Parathyroid adenoma (tissue), 2 donors: ENCODE data around the gene DICER1.

ENCODE experiments used
- H2AFZ ChIP-seq: fragments of 300-600 bp; sonication (generic); one replicate; pipeline ENCODE4 v1.7.0; 2017; ENCODE audit warnings: antibody characterized with exemption, mild to moderate bottlenecking
- H3K27ac ChIP-seq: fragments of 300-600 bp; sonication (generic); one replicate; pipeline ENCODE4 v1.7.0; 2017
- H3K27me3 ChIP-seq: fragments of 300-600 bp; sonication (generic); one replicate; pipeline ENCODE4 v1.7.0; 2017; ENCODE audit warnings: low read length; ENCODE audit not compliant: control insufficient read depth, insufficient read depth
- H3K36me3 ChIP-seq: fragments of 300-600 bp; sonication (generic); one replicate; pipeline ENCODE4 v1.7.0; 2017; ENCODE audit warnings: low read length; ENCODE audit not compliant: control insufficient read depth, insufficient read depth
- H3K4me1 ChIP-seq: fragments of 300-600 bp; sonication (generic); one replicate; pipeline ENCODE4 v1.7.0; 2017; ENCODE audit warnings: control low read depth
- H3K4me2 ChIP-seq: fragments of 300-600 bp; sonication (generic); one replicate; pipeline ENCODE4 v1.7.0; 2017; ENCODE audit warnings: low read length
- H3K4me3 ChIP-seq: fragments of 300-600 bp; sonication (generic); one replicate; pipeline ENCODE4 v1.7.0; 2017; ENCODE audit warnings: low read depth, low read length
- H3K79me2 ChIP-seq: fragments of 300-600 bp; sonication (generic); one replicate; pipeline ENCODE4 v1.7.0; 2017; ENCODE audit warnings: control low read depth
- H3K9ac ChIP-seq: fragments of 300-600 bp; sonication (generic); one replicate; pipeline ENCODE4 v1.7.0; 2017; ENCODE audit warnings: mild to moderate bottlenecking
- H3K9me3 ChIP-seq: fragments of 300-600 bp; sonication (generic); one replicate; pipeline ENCODE4 v1.7.0; 2017; ENCODE audit warnings: low read length; ENCODE audit not compliant: control insufficient read depth
- CTCF ChIP-seq: fragments of 300-600 bp; sonication (generic); IDR thresholded peaks from one replicate; pipeline ENCODE4 v1.7.0; 2017; ENCODE audit warnings: antibody characterized with exemption, mild to moderate bottlenecking
- donor health status: primary hyperparathyroidism.

The DICER1 gene

GRCh38 chr14:95196268-95196667 lies 38.9 kb upstream of the DICER1 start:
- no peaks in the 10 kb centered on the region for H3K79me2 ChIP-seq
- H3K36me3 ChIP-seq = no peaks in the 10 kb centered on the region
- no peak overlapping the region for H2AFZ ChIP-seq
- no peak overlapping the region for H3K9ac ChIP-seq
- H3K4me3 ChIP-seq = no peak overlapping the region
- H3K27me3 ChIP-seq = no peaks in the 10 kb centered on the region
- H3K4me1 ChIP-seq = no peaks in the 10 kb centered on the region
- no peak overlapping the region for H3K27ac ChIP-seq
- peak; percentile 33 for TF ChIP-seq CTCF
- H3K4me2 ChIP-seq = no peak overlapping the region
- no peaks in the 10 kb centered on the region for H3K9me3 ChIP-seq

- no peak overlapping the region for H3K27ac ChIP-seq
- H3K27me3 ChIP-seq = no peaks in the 10 kb centered on the region
- no peaks in the 10 kb centered on the region for H3K9me3 ChIP-seq
- no peak for TF ChIP-seq CTCF
- H3K4me1 ChIP-seq = no peaks in the 10 kb centered on the region
- no peaks in the 10 kb centered on the region for H3K36me3 ChIP-seq
- H3K9ac ChIP-seq = no peak overlapping the region
- H3K4me3 ChIP-seq = no peak overlapping the region
- no peaks in the 10 kb centered on the region for H3K79me2 ChIP-seq
- no peak overlapping the region for H2AFZ ChIP-seq
- H3K4me2 ChIP-seq = no peak overlapping the region
Observed at GRCh38 chr14:95195031-95195430, 37.7 kb upstream of the DICER1 start.

GRCh38 chr14:95193081-95193480 lies 35.8 kb upstream of the DICER1 start:
- H3K9ac ChIP-seq = no peak overlapping the region
- H3K79me2 ChIP-seq = no peaks in the 10 kb centered on the region
- no peaks in the 10 kb centered on the region for H3K4me1 ChIP-seq
- no peaks in the 10 kb centered on the region for H3K27me3 ChIP-seq
- no peak overlapping the region for H3K27ac ChIP-seq
- TF ChIP-seq CTCF = no peak
- H3K4me3 ChIP-seq = no peak overlapping the region
- H3K4me2 ChIP-seq = no peak overlapping the region
- H2AFZ ChIP-seq = no peak overlapping the region
- H3K36me3 ChIP-seq = no peaks in the 10 kb centered on the region
- no peaks in the 10 kb centered on the region for H3K9me3 ChIP-seq

GRCh38 chr14:95192311-95192710 lies 35.0 kb upstream of the DICER1 start:
- H3K9ac ChIP-seq = no peak overlapping the region
- no peaks in the 10 kb centered on the region for H3K4me1 ChIP-seq
- H3K79me2 ChIP-seq = no peaks in the 10 kb centered on the region
- H3K4me3 ChIP-seq = no peak overlapping the region
- no peak overlapping the region for H2AFZ ChIP-seq
- no peak for TF ChIP-seq CTCF
- H3K9me3 ChIP-seq = no peaks in the 10 kb centered on the region
- no peaks in the 10 kb centered on the region for H3K27me3 ChIP-seq
- no peak overlapping the region for H3K4me2 ChIP-seq
- H3K36me3 ChIP-seq = no peaks in the 10 kb centered on the region
- no peak overlapping the region for H3K27ac ChIP-seq

DNA sequence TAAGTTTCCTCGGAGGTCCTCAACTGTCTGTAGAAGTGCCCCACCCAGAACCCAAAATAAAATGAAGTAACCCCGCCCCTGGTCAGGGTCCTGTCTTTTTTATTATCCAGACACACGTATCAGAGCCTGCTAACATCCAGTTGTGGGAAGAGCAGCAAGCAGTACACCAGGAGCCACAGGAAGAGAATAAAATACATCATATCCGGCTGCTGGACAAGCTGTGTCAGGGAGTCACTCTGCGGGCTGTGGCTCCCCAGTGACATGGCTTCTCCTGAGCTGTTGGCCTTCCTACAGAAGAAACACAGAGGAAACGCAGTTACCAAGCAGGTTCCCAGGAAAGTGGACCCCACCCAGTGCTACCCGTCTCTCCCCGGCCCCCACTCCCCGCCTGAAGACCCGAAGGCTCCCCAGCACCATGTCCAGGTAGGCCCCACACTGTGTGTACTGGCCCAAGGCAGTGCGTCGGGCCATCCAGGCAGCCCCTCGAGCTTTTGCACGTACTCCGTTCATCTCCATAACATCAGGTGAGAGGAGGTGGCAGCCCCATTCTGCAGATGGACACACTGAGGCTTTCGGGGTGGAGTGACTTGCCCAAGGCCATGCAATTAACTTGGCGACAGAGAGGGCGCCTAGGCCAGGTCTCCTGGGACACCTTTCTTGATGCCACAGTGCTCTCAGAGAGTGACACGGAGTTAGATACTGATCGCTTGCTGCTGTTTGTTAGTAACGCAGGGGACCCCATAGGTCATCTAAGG lies 34.3 kb upstream of the DICER1 start:
- Histone ChIP-seq H2AFZ (no peak overlapping the region), H3K36me3 (no peaks in the 10 kb centered on the region), H3K79me2 (no peaks in the 10 kb centered on the region), H3K4me1 (no peaks in the 10 kb centered on the region), H3K4me2 (no peak overlapping the region), H3K9ac (no peak overlapping the region), H3K27me3 (no peaks in the 10 kb centered on the region), H3K9me3 (no peaks in the 10 kb centered on the region), H3K4me3 (no peak overlapping the region), H3K27ac (no peak overlapping the region)
- no peak for TF ChIP-seq CTCF
